HCT116 (cell line): ENCODE results near the gene HERC2. TPM values are rescaled to one million over a fixed set of nuclear protein-coding genes. Genes with fewer than 3 reads are reported as not detected.
A peak's percentile ranks its signal among the peaks of the same experiment; 100 is the strongest.

ENCODE experiments used
- ATAC-seq: fragments of 200-7000 bp; cut with Tn5 transposase; 2 replicates; pipeline ENCODE4 v1.9.1; 2020; ENCODE audit warnings: mild to moderate bottlenecking, moderate library complexity
- BruUV-seq: library from RNA; stranded (reverse); fragments of 400-500 nt; replicated peaks from 2 replicates; lab custom pipeline; 2021; lab: Mats Ljungman, UMichigan
- CTCF ChIA-PET: fragments of 300-600 bp; sonication (Branson Sonifier 250); formaldehyde crosslinking; loops from one replicate; lab custom pipeline; 2021; ENCODE audit warnings: antibody characterized with exemption; lab: Charles Lee
- POLR2A ChIA-PET: fragments of 300-600, 350-600 bp; sonication (Branson Sonifier 250); formaldehyde crosslinking; loops from one replicate; lab custom pipeline; 2021; ENCODE audit warnings: antibody characterized with exemption; lab: Charles Lee
- RAD21 ChIA-PET, 2 experiments: fragments of 300-600 bp; sonication (Branson Sonifier 250); formaldehyde crosslinking; loops; one replicate each; lab custom pipeline; 2023; ENCODE audit warnings: low total read pairs in 2 of 2; ENCODE audit not compliant: uncharacterized antibody in 2 of 2, unreplicated experiment in 2 of 2, low non-redundant PET in 1 of 2; lab: Charles Lee
- DNase-seq: peaks from one replicate; pipeline ENCODE4 v3.0.0-alpha.2; 2010; ENCODE audit warnings: low read depth, low spot score
- H2AFZ ChIP-seq: fragments of 200-600 bp; shearing (Covaris generic), sonication (generic); 2 replicates; pipeline ENCODE4 v1.6.1; 2017; ENCODE audit warnings: low read depth, mixed run types, mixed read lengths, antibody characterized with exemption, low read length; ENCODE audit not compliant: poor library complexity, severe bottlenecking
- H3K27ac ChIP-seq: 2 replicates; pipeline ENCODE4 v1.5.1; 2012; ENCODE audit warnings: low read depth, low read length
- H3K27me3 ChIP-seq: fragments of 200-600 bp; sonication (generic); 2 replicates; pipeline ENCODE4 v1.6.1; 2016; ENCODE audit warnings: mixed run types, low read length, mixed read lengths; ENCODE audit not compliant: insufficient read depth
- H3K36me3 ChIP-seq, 2 experiments: fragments of 200-500 bp in 1 of 2; fragments of 200-600 bp in 1 of 2; sonication (Bioruptor generic) in 1 of 2; sonication (generic) in 1 of 2; 2 replicates each; pipeline versions ENCODE4 v1.5.1 to v1.6.1; 2014 to 2016; ENCODE audit warnings: low read length in 2 of 2, inconsistent platforms in 1 of 2, mixed read lengths in 1 of 2, mixed run types in 1 of 2; ENCODE audit not compliant: insufficient read depth in 2 of 2, control insufficient read depth in 1 of 2
- H3K4me1 ChIP-seq, 2 experiments: fragments of 200-600 bp in 1 of 2; sonication (generic) in 1 of 2; 2 replicates each; pipeline versions ENCODE4 v1.5.1 to v1.6.1; 2012 to 2017; ENCODE audit warnings: low read length in 2 of 2, inconsistent platforms in 1 of 2, mild to moderate bottlenecking in 1 of 2, mixed read lengths in 1 of 2, mixed run types in 1 of 2, moderate library complexity in 1 of 2; ENCODE audit not compliant: insufficient read depth in 2 of 2, control insufficient read depth in 1 of 2
- H3K4me2 ChIP-seq: fragments of 200-600 bp; sonication (generic); 2 replicates; pipeline ENCODE4 v1.6.1; 2017; ENCODE audit warnings: mixed run types, low read length, mixed read lengths
- H3K4me3 ChIP-seq, 2 experiments: fragments of 200-600 bp in 1 of 2; sonication (generic) in 1 of 2; replicated peaks in 1 of 2; 2 replicates each; pipeline ENCODE4 v1.5.1; 2011 to 2016; ENCODE audit warnings: low read length in 2 of 2, control low read depth in 1 of 2, low read depth in 1 of 2, mild to moderate bottlenecking in 1 of 2, mixed read lengths in 1 of 2, mixed run types in 1 of 2
- H3K79me2 ChIP-seq: fragments of 200-600 bp; sonication (generic); 2 replicates; pipeline ENCODE4 v1.6.1; 2017; ENCODE audit warnings: mild to moderate bottlenecking, mixed run types, low read length, moderate library complexity, mixed read lengths; ENCODE audit not compliant: insufficient read depth
- H3K9ac ChIP-seq: fragments of 200-600 bp; sonication (generic); 2 replicates; pipeline ENCODE4 v1.6.1; 2016; ENCODE audit warnings: low read length, mixed read lengths
- H3K9me2 ChIP-seq: fragments of 200-600 bp; sonication (generic), shearing (Covaris generic); 2 replicates; pipeline ENCODE4 v1.6.1; 2017; ENCODE audit warnings: mixed run types, mild to moderate bottlenecking, moderate library complexity; ENCODE audit not compliant: insufficient read depth
- H3K9me3 ChIP-seq, 2 experiments: fragments of 200-500 bp in 1 of 2; fragments of 200-600 bp in 1 of 2; sonication (Bioruptor generic) in 1 of 2; sonication (generic) in 1 of 2; 2 replicates each; pipeline ENCODE4 v1.6.1; 2014 to 2017; ENCODE audit warnings: low read length in 2 of 2, mixed read lengths in 2 of 2, inconsistent platforms in 1 of 2, low read depth in 1 of 2, mild to moderate bottlenecking in 1 of 2, mixed run types in 1 of 2, moderate library complexity in 1 of 2; ENCODE audit not compliant: control insufficient read depth in 1 of 2, insufficient read depth in 1 of 2
- H4K20me1 ChIP-seq: fragments of 200-600 bp; sonication (generic), shearing (Covaris generic); 2 replicates; pipeline ENCODE4 v1.6.1; 2017; ENCODE audit warnings: mixed run types, mild to moderate bottlenecking, moderate library complexity; ENCODE audit not compliant: insufficient read depth
- EZH2 ChIP-seq: fragments of 200-600 bp; sonication (generic); IDR thresholded peaks from 2 replicates; pipeline ENCODE4 v1.6.1; 2017; ENCODE audit warnings: antibody characterized with exemption, mixed run types
- JUND ChIP-seq: IDR thresholded peaks from 2 replicates; pipeline ENCODE4 v1.6.1; 2012
- POLR2AphosphoS5 ChIP-seq: IDR thresholded peaks from 2 replicates; pipeline ENCODE4 v1.6.1; 2011; ENCODE audit warnings: mild to moderate bottlenecking, low read depth, low read length, moderate library complexity
- SP1 ChIP-seq: IDR thresholded peaks from 2 replicates; pipeline ENCODE4 v1.6.1; 2012; ENCODE audit warnings: low read depth
- YY1 ChIP-seq: IDR thresholded peaks from 2 replicates; pipeline ENCODE4 v1.6.1; 2011; ENCODE audit warnings: low read length, low read depth, moderate library complexity, mild to moderate bottlenecking; ENCODE audit not compliant: insufficient replicate concordance; ENCODE audit errors: extremely low read depth
- intact Hi-C: fragments of 100-400 bp; cut with micrococcal nuclease; formaldehyde crosslinking; loops from 2 replicates; pipeline ENCODE4 v1.10.0; 2022
- total RNA-seq: library from RNA; stranded (reverse); gene quantifications from one replicate; pipeline ENCODE4 v1.2.1, GENCODE V29; 2021; ENCODE audit not compliant: unreplicated experiment
- TF ChIP-seq, protein P1 (sequence below): IDR thresholded peaks from 2 replicates; pipeline ENCODE4 v1.6.1; 2012; ENCODE audit warnings: low read depth
- TF ChIP-seq, protein P2 (sequence below), 3 experiments: fragments of 200-600 bp in 1 of 3; sonication (generic) in 1 of 3; IDR thresholded peaks in 2 of 3; conservative IDR thresholded peaks in 1 of 3; 2 replicates each; pipeline ENCODE4 v1.5.1; 2012 to 2017; ENCODE audit warnings: low read depth in 2 of 3, low read length in 2 of 3, antibody characterized with exemption in 1 of 3, borderline replicate concordance in 1 of 3, control low read depth in 1 of 3, mild to moderate bottlenecking in 1 of 3, mixed read lengths in 1 of 3, mixed run types in 1 of 3, moderate library complexity in 1 of 3; ENCODE audit not compliant: insufficient read depth in 1 of 3

Gene HERC2
- total RNA-seq, 1 experiment from 2014 or later: 55.5 TPM

DNA sequence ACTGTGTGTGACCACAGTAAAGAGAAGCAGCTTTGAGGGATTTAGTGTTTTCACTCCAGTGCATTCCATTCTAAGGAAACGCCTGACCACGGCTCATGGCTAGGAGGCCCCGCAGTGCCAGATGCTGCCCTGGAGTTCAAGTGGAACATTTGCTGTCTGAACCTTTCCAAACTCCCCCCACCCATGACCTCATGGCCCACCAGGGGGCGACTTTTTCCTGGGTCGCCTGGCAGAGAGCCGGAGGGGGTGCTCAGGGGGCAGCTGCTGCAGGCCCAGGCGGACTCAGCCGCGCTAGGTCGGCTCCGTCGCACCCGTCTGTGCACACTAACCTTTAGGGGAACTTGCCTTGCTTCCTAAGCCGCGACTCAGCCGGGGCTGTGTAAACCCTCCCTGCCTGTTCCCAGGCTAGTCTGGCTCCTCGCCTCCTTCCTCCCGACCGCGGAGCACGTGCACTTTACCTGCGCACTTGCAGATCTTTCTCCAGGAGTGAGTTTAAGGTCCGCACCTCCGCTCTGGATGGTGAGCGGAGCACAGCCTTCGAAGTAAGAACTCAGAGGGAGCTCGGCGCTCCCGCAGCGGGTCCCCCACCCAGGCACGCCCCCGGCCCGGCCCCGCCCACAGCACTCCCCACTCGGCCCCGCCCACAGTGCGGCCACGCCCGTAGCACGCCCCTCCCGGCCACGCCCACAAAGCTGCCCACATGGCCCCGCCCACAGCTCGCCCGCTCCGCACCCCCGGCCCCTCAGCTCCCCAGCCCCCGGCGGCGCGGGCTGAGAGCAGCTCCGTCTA is 223.0 kb downstream of the HERC2 start, which contains the start of gene OCA2:
Gene OCA2 (minus strand): TSS at position 550 of the 789 bp plus-strand sequence. CDS start 17,441 bp downstream, outside the sequence.
- ATAC-seq: peak; percentile 39
- no peak within 1 kb of the TSS for H3K4me3 ChIP-seq

DNA sequence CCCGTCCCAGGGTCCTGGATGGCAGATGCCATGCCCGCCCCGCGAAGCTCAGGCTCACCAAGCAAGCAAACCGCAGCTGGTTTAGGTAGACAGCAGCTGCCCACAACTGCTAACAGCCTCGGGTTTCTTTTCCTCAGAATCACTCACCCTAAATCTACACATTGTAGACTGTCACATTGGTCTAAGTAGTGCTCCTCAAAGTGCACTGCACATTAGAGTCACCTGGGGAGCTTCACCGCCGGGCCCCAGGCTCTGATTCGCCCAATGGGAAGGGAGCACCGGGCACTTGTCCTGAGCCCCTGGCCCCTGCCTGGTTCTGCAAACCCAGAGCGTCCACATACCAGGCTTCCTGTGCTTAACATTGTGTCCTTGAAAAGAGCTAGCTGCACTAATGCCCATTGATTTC is 223.6 kb downstream of the HERC2 start:
- Histone ChIP-seq H3K27me3 (no peaks in the 10 kb centered on the region), H3K27ac (no peak overlapping the region), H3K4me2 (no peak overlapping the region), H3K36me3 (no peaks in the 10 kb centered on the region), H3K4me1 (peaks cover 3 to 9% of the 10 kb centered on the region in 2 experiments; a peak in 3 of 4 replicates), H3K9ac (no peak overlapping the region), H3K4me3 (no peak overlapping the region), H3K9me2 (no peaks in the 10 kb centered on the region), H2AFZ (no peak overlapping the region), H4K20me1 (no peaks in the 10 kb centered on the region), H3K79me2 (no peaks in the 10 kb centered on the region), H3K9me3 (no peaks in the 10 kb centered on the region)
- ChIA-PET CTCF (no interaction called here), POLR2A (no interaction called here), RAD21 (no interaction called here)
- intact Hi-C loops: no loop called here
- no peak for DNase-seq
- no TSS peak for BruUV-seq
- ATAC-seq: no peak
- TF ChIP-seq, protein P1, sequence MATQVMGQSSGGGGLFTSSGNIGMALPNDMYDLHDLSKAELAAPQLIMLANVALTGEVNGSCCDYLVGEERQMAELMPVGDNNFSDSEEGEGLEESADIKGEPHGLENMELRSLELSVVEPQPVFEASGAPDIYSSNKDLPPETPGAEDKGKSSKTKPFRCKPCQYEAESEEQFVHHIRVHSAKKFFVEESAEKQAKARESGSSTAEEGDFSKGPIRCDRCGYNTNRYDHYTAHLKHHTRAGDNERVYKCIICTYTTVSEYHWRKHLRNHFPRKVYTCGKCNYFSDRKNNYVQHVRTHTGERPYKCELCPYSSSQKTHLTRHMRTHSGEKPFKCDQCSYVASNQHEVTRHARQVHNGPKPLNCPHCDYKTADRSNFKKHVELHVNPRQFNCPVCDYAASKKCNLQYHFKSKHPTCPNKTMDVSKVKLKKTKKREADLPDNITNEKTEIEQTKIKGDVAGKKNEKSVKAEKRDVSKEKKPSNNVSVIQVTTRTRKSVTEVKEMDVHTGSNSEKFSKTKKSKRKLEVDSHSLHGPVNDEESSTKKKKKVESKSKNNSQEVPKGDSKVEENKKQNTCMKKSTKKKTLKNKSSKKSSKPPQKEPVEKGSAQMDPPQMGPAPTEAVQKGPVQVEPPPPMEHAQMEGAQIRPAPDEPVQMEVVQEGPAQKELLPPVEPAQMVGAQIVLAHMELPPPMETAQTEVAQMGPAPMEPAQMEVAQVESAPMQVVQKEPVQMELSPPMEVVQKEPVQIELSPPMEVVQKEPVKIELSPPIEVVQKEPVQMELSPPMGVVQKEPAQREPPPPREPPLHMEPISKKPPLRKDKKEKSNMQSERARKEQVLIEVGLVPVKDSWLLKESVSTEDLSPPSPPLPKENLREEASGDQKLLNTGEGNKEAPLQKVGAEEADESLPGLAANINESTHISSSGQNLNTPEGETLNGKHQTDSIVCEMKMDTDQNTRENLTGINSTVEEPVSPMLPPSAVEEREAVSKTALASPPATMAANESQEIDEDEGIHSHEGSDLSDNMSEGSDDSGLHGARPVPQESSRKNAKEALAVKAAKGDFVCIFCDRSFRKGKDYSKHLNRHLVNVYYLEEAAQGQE: no peak
- TF ChIP-seq JUND (no peak), SP1 (no peak), POLR2AphosphoS5 (no peak), EZH2 (no peak), YY1 (no peak)

More for the DNA sequence above, 223.0 kb downstream of the HERC2 start, which contains the start of gene OCA2:
- H4K20me1 ChIP-seq: no peaks in the 10 kb centered on the region
- H3K4me2 ChIP-seq: no peak within 1 kb of the TSS
- no peak for DNase-seq
- intact Hi-C loops: no loop called here
- TF ChIP-seq SP1: no peak
- TF ChIP-seq, protein P2, sequence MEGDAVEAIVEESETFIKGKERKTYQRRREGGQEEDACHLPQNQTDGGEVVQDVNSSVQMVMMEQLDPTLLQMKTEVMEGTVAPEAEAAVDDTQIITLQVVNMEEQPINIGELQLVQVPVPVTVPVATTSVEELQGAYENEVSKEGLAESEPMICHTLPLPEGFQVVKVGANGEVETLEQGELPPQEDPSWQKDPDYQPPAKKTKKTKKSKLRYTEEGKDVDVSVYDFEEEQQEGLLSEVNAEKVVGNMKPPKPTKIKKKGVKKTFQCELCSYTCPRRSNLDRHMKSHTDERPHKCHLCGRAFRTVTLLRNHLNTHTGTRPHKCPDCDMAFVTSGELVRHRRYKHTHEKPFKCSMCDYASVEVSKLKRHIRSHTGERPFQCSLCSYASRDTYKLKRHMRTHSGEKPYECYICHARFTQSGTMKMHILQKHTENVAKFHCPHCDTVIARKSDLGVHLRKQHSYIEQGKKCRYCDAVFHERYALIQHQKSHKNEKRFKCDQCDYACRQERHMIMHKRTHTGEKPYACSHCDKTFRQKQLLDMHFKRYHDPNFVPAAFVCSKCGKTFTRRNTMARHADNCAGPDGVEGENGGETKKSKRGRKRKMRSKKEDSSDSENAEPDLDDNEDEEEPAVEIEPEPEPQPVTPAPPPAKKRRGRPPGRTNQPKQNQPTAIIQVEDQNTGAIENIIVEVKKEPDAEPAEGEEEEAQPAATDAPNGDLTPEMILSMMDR (IDR thresholded peaks at IDR 0.05 in 2 of 3, conservative IDR thresholded peaks at IDR 0.05 in 1 of 3; ENCODE audit: borderline replicate concordance in 1 of 3, insufficient read depth in 1 of 3, low read depth in 2 of 3, low read length in 2 of 3): peak in 2 of 3 experiments; percentile 14 to 17; a peak in 1 of 6 replicates
- TF ChIP-seq, all 23 proteins: peak for 1
- Histone ChIP-seq H3K36me3 (no peaks in the 10 kb centered on the region), H3K27ac (no peak within 1 kb of the TSS), H3K4me1 (peaks cover 3 to 9% of the 10 kb centered on the region in 2 experiments; a peak in 3 of 4 replicates), H3K27me3 (no peaks in the 10 kb centered on the region), H3K9me2 (no peaks in the 10 kb centered on the region), H3K9ac (no peak within 1 kb of the TSS), H2AFZ (no peak within 1 kb of the TSS), H3K9me3 (no peaks in the 10 kb centered on the region), H3K79me2 (no peaks in the 10 kb centered on the region)
- no TSS peak for BruUV-seq
- POLR2A ChIA-PET: no interaction called here
- CTCF ChIA-PET: interaction anchor here (0.7 kb wide), 1 partner anchor 9 kb away, joined by 4 read pairs; no protein-coding TSS in a partner anchor
- RAD21 ChIA-PET: no interaction called here
